NCI-H2107 (cell line): Measurements from ENCODE around the gene PRSS16.
"Not testable (repeated sequence)": the region's sequence is repeated elsewhere in the genome, so short reads cannot be mapped to it uniquely, and the experiment has no call there.

ENCODE experiments used
- DNase-seq: peaks from one replicate; lab custom pipeline; 2025; lab: John Stamatoyannopoulos, UW

PRSS16 gene

DNA sequence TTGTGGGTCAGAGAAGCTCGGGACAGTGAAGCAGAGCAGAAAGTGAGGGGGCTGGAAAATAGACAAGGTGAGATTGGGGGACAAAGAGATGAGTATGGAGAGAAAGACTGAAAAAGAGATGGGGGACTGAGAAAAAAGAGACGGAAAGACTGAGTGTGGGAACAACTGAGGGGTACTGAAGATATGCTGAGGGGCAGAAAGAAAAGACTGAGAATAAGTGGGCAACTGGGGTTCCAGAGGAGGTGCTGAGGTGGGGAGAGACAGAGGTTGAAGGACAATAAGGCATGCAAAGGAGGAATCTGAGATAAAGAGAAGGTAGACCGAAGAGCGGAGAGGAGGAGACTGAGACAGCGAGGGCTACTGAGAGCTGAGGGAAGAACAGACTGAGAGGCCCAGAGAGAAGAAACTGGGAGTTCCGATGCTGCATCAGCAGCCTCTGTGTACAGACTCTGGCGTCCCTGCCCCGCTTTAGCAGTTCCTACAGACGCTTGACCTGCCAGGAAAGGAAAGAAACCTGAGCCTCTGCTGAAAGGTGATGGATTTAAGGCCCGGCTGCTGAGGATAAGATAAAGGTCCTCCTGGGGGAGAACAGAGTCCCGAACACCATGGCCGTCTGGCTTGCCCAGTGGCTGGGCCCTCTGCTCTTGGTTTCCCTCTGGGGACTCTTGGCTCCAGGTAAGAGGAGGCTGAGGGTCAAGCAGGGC, at the start of gene PRSS16:
TSS of gene PRSS16 (plus strand) at position 569 of the 704 bp plus-strand sequence. CDS start at position 606, 37 bp downstream.
- no peak for DNase-seq

DNA sequence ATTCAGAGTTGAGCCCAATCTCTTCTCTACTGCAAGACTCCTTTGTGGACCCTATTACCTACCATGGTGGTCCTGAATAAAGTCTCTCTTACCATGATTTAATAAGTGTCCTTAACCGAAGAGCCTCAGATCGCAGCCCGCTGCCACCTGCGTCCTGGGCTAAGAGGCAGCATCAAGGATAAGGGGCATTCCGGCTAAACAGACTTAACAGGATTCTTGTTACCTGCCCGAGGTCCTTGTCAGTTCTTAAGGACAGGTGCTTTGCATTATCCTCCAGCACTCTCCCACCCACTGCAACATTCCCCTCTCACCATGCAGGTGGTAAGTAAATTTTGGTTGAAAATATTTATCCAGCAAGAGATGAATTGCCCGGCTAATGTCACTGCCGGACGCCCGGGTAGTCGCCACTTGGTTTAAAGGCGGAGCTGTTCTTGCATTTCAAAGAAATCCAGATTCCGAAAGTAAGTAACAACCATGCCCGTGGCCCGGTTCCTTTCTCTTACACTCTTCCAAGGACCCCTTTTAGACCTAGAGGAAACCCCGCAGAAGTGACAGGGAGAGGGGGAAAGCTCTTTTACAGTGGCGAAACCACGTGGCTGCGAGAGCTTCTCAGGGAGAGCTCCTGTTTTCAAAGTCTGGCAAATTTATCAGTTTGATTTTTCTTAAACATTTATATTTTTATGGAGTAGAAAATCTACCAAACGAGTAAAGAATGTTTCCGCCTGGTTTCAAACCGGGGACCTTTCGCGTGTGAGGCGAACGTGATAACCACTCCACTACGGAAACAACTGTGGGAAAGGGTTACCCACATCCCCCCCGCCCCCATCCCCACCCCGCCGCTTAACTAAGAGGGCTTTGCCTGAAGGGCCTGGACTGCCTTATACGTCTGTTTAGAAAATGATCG, 41.9 kb upstream of the PRSS16 start:
- no peak for DNase-seq

- DNase-seq: no peak
These were observed 40.7 kb upstream of the PRSS16 start for GRCh38 chr6:27206806-27207205.

GRCh38 chr6:27208042-27208441, 39.5 kb upstream of the PRSS16 start:
- DNase-seq: no peak

DNA sequence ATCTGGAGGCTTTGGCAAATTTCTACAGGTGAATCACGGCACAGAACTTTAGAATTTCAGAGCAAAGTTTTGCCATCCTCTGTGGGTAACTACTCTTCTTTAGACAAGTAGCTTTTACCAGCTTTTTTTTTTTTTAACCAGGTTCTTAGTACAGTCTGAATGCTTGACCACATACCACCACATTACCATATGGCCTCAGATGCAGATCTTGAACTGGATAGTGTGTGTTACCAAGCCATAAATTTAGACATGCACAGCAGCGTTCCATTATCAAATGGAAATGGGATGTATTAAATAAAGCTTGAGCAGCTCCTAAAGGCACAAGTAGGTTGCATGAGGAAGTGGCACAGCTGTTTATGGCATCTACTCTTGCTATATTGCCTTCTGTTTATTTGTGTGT, 38.3 kb upstream of the PRSS16 start:
- DNase-seq: no peak

GRCh38 chr6:27209659-27210269, 37.7 kb upstream of the PRSS16 start:
- no peak for DNase-seq

GRCh38 chr6:27213091-27213517, 34.4 kb upstream of the PRSS16 start:
- DNase-seq: not testable (repeated sequence)

GRCh38 chr6:27213544-27214125, 33.9 kb upstream of the PRSS16 start:
- DNase-seq: no peak

GRCh38 chr6:27214126-27214601, 33.3 kb upstream of the PRSS16 start:
- DNase-seq: no peak

GRCh38 chr6:27216874-27217273, 30.6 kb upstream of the PRSS16 start:
- DNase-seq: no peak

DNA sequence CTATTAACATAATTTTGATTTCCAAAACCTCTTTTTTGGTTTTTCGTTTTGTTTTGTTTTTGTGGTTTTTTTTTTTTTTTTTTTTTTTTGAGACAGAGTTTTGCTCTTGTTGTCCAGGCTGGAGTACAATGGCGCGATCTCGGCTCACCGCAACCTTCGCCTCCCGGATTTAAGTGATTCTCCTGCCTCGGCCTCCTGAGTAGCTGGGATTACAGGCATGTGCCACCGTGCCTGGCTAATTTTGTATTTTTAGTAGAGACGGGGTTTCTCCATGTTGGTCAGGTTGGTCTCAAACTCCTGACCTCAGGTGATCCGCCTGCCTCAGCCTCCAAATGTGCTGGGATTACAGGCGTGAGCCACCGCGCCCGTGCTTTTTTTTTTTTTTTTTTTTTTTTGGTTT, 24.5 kb upstream of the PRSS16 start:
- not testable (repeated sequence) for DNase-seq

DNA sequence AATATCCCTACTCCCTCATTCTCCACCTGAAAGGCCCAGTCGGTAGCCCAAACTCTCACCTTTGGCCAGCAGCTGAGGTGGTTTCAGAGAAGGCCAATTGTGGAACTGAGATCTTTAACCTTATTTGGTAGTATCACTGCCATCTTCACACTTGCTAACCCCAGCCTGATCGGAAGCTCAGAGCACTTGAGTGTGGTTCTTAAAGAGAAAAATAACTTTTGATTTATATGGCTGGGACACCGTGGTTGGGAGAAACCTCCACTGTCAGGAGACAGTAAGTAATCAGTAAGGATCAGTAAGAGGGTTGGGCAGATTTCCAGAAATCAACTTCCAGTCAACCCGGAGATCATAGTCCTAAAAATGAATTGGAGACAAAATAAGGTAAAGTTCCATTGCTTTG, 22.8 kb upstream of the PRSS16 start:
- no peak for DNase-seq

DNA sequence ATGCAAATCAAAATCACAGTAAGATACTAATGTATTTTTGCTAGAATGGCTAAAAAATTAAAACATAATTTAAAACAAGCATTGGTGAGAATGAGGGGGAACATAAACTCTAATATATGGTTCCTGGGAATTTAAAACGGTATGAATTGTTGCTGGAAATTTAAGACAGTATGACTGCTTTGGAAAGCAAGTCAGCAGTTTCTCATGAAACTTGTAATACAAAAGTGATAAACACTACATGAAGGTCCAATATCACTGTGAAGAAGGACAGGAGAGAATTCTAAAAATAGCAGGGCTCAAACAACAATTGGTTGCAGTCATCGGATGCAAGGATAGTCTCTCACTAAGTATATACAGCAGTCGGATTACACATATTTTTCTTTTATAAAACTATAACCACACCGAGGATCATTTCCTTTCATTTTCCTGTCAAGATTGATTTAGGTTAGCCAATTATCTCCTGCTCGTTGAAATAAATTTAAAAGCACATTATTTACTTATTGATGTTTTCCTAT, 18.5 kb upstream of the PRSS16 start:
- no peak for DNase-seq

DNA sequence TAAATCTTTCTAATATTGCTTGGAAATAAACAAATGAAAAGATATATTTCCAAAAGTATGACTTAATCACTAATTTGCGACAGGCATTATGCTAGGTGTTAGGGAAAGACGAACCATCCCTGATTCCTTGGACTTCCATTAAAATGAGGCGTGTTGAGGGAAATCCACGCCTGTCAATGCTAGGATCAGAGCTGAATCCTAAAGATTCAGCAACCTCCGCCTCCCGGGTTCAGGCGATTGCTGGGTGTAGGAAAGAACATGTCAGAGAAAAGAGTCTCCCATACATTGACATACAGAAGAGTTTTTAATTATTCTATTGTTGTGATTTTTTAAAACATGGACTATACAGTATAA, 16.8 kb upstream of the PRSS16 start:
- no peak for DNase-seq

DNA sequence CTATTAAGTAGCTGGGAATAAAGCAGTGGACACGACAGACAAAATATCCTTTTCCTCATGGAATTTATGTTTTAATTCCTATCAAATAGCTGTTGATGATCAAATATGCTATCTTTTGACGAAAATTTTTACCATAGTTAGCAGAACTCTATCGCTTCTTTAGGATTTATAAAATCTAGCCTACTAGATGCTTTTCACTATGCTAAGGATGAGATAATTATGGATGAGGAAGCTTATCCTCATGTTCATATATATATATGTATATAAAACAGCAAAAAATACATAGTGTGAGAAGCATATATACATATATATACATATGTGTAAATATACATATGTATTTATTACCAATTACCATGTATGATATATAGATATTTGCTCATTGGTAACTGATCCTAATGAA, 12.9 kb upstream of the PRSS16 start:
- no peak for DNase-seq

GRCh38 chr6:27237089-27237803, 10.3 kb upstream of the PRSS16 start:
- DNase-seq: no peak

- DNase-seq: no peak
These were observed 9.2 kb upstream of the PRSS16 start for GRCh38 chr6:27238010-27238983.

GRCh38 chr6:27239258-27239657, 8.2 kb upstream of the PRSS16 start:
- no peak for DNase-seq

DNA sequence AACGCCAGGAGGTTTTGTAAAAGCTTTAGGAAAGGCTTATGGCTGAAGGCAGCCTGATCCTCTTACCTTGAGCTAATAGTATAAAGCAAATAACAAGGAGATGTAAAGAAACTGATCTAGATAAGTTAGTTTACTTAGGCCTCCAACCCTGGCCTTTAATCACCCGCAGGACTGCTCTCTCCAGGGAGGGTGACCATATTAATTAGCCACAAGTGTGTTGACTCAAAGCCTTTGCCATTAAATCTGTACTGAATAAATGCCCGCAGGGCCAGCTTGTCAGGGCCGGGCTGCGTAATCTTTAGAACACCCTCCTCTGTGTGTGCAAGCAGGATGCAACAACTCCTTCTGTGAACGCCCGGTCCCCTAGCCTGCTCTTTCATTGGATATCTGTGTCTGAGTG, 6.1 kb upstream of the PRSS16 start:
- no peak for DNase-seq

DNA sequence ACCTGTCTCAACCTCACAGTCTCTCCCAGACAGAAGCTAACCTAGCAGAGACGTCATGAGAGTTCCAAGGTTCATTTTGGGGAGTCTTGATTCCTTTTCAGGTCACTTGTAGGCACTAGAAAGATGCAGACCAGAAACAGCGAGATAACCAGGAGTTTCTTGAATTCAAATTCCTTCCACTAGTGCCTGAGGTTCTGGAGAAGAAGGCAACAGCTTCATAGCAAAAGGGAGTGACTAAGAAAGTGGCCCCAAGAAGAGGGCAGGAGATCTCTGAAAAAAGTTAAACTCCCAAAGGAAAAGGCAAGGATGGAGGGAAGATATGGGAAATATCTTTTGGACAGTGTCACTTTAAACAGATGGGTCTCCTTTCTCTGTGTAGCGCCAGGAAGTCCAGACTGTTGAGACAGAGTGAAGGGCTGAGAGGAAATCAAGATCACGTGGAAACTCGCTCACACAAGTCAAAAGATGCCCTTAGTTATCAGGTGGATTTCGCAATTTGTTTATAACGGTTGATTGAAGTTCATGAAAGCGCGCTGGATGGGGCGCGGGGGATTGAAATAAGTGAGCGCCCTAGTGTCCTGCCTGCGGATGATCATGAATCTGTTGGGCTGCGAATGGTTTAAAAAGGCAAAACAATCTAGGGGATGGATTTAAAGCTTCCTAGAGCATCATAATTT, 4.8 kb upstream of the PRSS16 start:
- DNase-seq: no peak
